ENCODE results near the gene P4HA3. TPM values are rescaled to one million over a fixed set of nuclear protein-coding genes. Genes with fewer than 3 reads are reported as not detected.

Gene P4HA3
- total and polyA plus RNA-seq, 9 of the 15 experiments (the other 6 are each of a cell fraction or from before 2014, with no cell fraction given): 0.01 to 0.03 TPM; not detected in 7

GRCh38 chr11:74357449-74357848 is 46.0 kb upstream of the P4HA3 start:
- Histone ChIP-seq H3K79me2 (ENCODE audit: control insufficient read depth, insufficient read depth, low read length) (no peaks in the 10 kb centered on the region), H3K27ac (ENCODE audit: extremely low read depth, low read depth, low read length) (no peak overlapping the region), H3K4me1 (replicated peaks in 1 of 2; ENCODE audit: control insufficient read depth in 2 of 2, insufficient read depth in 2 of 2, low read length in 2 of 2) (peaks cover 0 to 4% of the 10 kb centered on the region in 2 experiments; a peak in 1 of 5 replicates), H3K9ac (ENCODE audit: insufficient read depth in 1 of 2, low read depth in 2 of 2, low read length in 2 of 2) (no peak overlapping the region), H3K36me3 (ENCODE audit: control insufficient read depth, insufficient read depth, low read length) (no peaks in the 10 kb centered on the region), H3K4me3 (no peak overlapping the region), H3K9me1 (ENCODE audit: control insufficient read depth, insufficient read depth, low read length) (no peaks in the 10 kb centered on the region), H3K9me3 (replicated peaks; ENCODE audit: control insufficient read depth, insufficient read depth, low read depth, low read length) (peaks cover 4% of the 10 kb centered on the region; the same call in 1 of the 2 replicates), H2AFZ (ENCODE audit: low read depth, low read length) (no peak overlapping the region), H3K4me2 (ENCODE audit: insufficient read depth, low read length) (no peak overlapping the region), H3K27me3 (ENCODE audit: control insufficient read depth in 2 of 2, insufficient read depth in 2 of 2, low read length in 2 of 2) (no peaks in the 10 kb centered on the region), H4K20me1 (replicated peaks; ENCODE audit: control insufficient read depth, insufficient read depth, low read length) (no peaks in the 10 kb centered on the region)
- in situ Hi-C loops (cut with MboI): no loop called here
- DNase-seq (ENCODE audit: extremely low read depth in 1 of 4, low spot score in 3 of 4): no peak
- POLR2A ChIA-PET: interaction anchor here (0.9 kb wide), 1 partner anchor 15 kb away, joined by 3 read pairs; no protein-coding TSS in a partner anchor
- intact Hi-C loops (cut with micrococcal nuclease): no loop called here
- CTCF ChIA-PET (ENCODE audit: low intra/inter-chr PET ratio): no interaction called here
- no peak for TF ChIP-seq DPF2 (IDR thresholded peaks at IDR 0.05)
- TF ChIP-seq RBM25 (IDR thresholded peaks at IDR 0.05; ENCODE audit: low read depth, low read length, severe bottlenecking): peak; percentile 48
- TF ChIP-seq PHTF2 (CRISPR knock-in tag; IDR thresholded peaks at IDR 0.05): no peak
- WGBS (ENCODE audit: insufficient coverage, low coverage, missing lambda C conversion rate): 0% methylated on average over 1 of the region's 1 CpG
- no TSS peak for BruUV-seq (replicated peaks)
- ATAC-seq: no peak
- FAIRE-seq: no peak

GRCh38 chr11:74355626-74356025 is 44.2 kb upstream of the P4HA3 start:
- no peak for DNase-seq (ENCODE audit: extremely low read depth in 1 of 4, low spot score in 3 of 4)
- no peak overlapping the region for H3K9ac ChIP-seq (ENCODE audit: insufficient read depth in 1 of 2, low read depth in 2 of 2, low read length in 2 of 2)
- H4K20me1 ChIP-seq (replicated peaks; ENCODE audit: control insufficient read depth, insufficient read depth, low read length): no peaks in the 10 kb centered on the region
- in situ Hi-C loops (cut with MboI) (no loop called here), intact Hi-C loops (cut with micrococcal nuclease) (no loop called here)
- no peaks in the 10 kb centered on the region for H3K9me1 ChIP-seq (ENCODE audit: control insufficient read depth, insufficient read depth, low read length)
- ChIA-PET CTCF (ENCODE audit: low intra/inter-chr PET ratio) (no interaction called here), POLR2A (interaction anchor here (0.7 kb wide), 1 partner anchor 12 kb away, joined by 3 read pairs; no protein-coding TSS in a partner anchor)
- H3K9me3 ChIP-seq (replicated peaks; ENCODE audit: control insufficient read depth, insufficient read depth, low read depth, low read length): peaks cover 3% of the 10 kb centered on the region; the same call in 1 of the 2 replicates
- WGBS (ENCODE audit: insufficient coverage, low coverage, missing lambda C conversion rate): 33% methylated on average over 2 of the region's 2 CpGs
- H3K27me3 ChIP-seq (ENCODE audit: control insufficient read depth in 2 of 2, insufficient read depth in 2 of 2, low read length in 2 of 2): no peaks in the 10 kb centered on the region
- no peak overlapping the region for H2AFZ ChIP-seq (ENCODE audit: low read depth, low read length)
- peaks cover 0 to 4% of the 10 kb centered on the region in 2 experiments; a peak in 1 of 5 replicates for H3K4me1 ChIP-seq (replicated peaks in 1 of 2; ENCODE audit: control insufficient read depth in 2 of 2, insufficient read depth in 2 of 2, low read length in 2 of 2)
- no peaks in the 10 kb centered on the region for H3K79me2 ChIP-seq (ENCODE audit: control insufficient read depth, insufficient read depth, low read length)
- H3K4me2 ChIP-seq (ENCODE audit: insufficient read depth, low read length): no peak overlapping the region
- H3K27ac ChIP-seq (ENCODE audit: extremely low read depth, low read depth, low read length): no peak overlapping the region
- no peak overlapping the region for H3K4me3 ChIP-seq
- no peak for FAIRE-seq
- no TSS peak for BruUV-seq (replicated peaks)
- H3K36me3 ChIP-seq (ENCODE audit: control insufficient read depth, insufficient read depth, low read length): no peaks in the 10 kb centered on the region
- no peak for ATAC-seq
- TF ChIP-seq KLF16 (IDR thresholded peaks at IDR 0.05) (no peak), TOE1 (IDR thresholded peaks at IDR 0.05; ENCODE audit: borderline replicate concordance) (no peak), TOE1 (CRISPR knock-in tag; IDR thresholded peaks at IDR 0.05; ENCODE audit: borderline replicate concordance, low read depth) (no peak), SPI1 (IDR thresholded peaks at IDR 0.05; ENCODE audit: borderline replicate concordance, low read depth, low read length) (no peak), TFAM (CRISPR knock-in tag; conservative IDR thresholded peaks at IDR 0.05) (no peak), ZNF311 (CRISPR knock-in tag; IDR thresholded peaks at IDR 0.05) (no peak), TAF1 (IDR thresholded peaks at IDR 0.05; ENCODE audit: control insufficient read depth, extremely low read depth, insufficient read depth, low read length, severe bottlenecking) (no peak), EP300 (IDR thresholded peaks at IDR 0.05; ENCODE audit: low read length) (no peak), KHSRP (IDR thresholded peaks at IDR 0.05) (no peak), HIVEP1 (CRISPR knock-in tag; IDR thresholded peaks at IDR 0.05) (no peak), HMGN3 (IDR thresholded peaks at IDR 0.05; ENCODE audit: borderline replicate concordance, extremely low read depth, insufficient read length, low read depth, low read length) (no peak), ZBTB26 (CRISPR knock-in tag; IDR thresholded peaks at IDR 0.05) (no peak), TCF7L2 (IDR thresholded peaks at IDR 0.05; ENCODE audit: low read depth, low read length) (no peak)
